ENCODE measurements around the gene MGME1. TPM values are rescaled to one million over a fixed set of nuclear protein-coding genes. Genes with fewer than 3 reads are reported as not detected.
"Not testable (repeated sequence)": the region's sequence is repeated elsewhere in the genome, so short reads cannot be mapped to it uniquely, and the experiment has no call there.

MGME1 gene
- total RNA-seq, 1 donor from 2014 or later: 14.0 TPM

GRCh38 chr20:18018100-18018499 lies 49.3 kb downstream of the MGME1 start:
- DNase-seq (ENCODE audit: low read depth, low spot score): no peak

- no peak for DNase-seq (ENCODE audit: low read depth, low spot score)
Observed at GRCh38 chr20:18019068-18019467, 50.2 kb downstream of the MGME1 start.

- DNase-seq (ENCODE audit: low read depth, low spot score): no peak
Observed at GRCh38 chr20:18020931-18021330, 52.1 kb downstream of the MGME1 start.

GRCh38 chr20:18024606-18025127 lies 55.8 kb downstream of the MGME1 start:
- no peak for DNase-seq (ENCODE audit: low read depth, low spot score)

- DNase-seq (ENCODE audit: low read depth, low spot score): not testable (repeated sequence)
Observed at GRCh38 chr20:18027011-18027410, 58.2 kb downstream of the MGME1 start.

- no peak for DNase-seq (ENCODE audit: low read depth, low spot score)
Observed at GRCh38 chr20:18030020-18030419, 61.2 kb downstream of the MGME1 start.

GRCh38 chr20:18031050-18031449 lies 62.2 kb downstream of the MGME1 start:
- no peak for DNase-seq (ENCODE audit: low read depth, low spot score)

GRCh38 chr20:18031888-18032509 lies 63.2 kb downstream of the MGME1 start:
- DNase-seq (ENCODE audit: low read depth, low spot score): no peak

- DNase-seq (ENCODE audit: low read depth, low spot score): no peak
Observed at GRCh38 chr20:18032977-18033892, 64.4 kb downstream of the MGME1 start.

GRCh38 chr20:18034039-18034438 lies 65.2 kb downstream of the MGME1 start:
- DNase-seq (ENCODE audit: low read depth, low spot score): no peak

GRCh38 chr20:18039063-18039462 lies 70.2 kb downstream of the MGME1 start:
- DNase-seq (ENCODE audit: low read depth, low spot score): no peak

Other genes with a start within 250 kb of the MGME1 start
- gene SNX5, start 224 bp upstream of the MGME1 start, total RNA-seq: 111 and 123 TPM in 2 replicates
- gene OVOL2, start 88.9 kb downstream of the MGME1 start, total RNA-seq: not detected in 2 replicates
- 10.4 and 11.5 TPM in 2 replicates for gene KAT14, start 168.8 kb downstream of the MGME1 start, total RNA-seq
- 10.2 and 11.8 TPM in 2 replicates for gene PET117, start 168.8 kb downstream of the MGME1 start, total RNA-seq

All from pulmonary artery endothelial cell (primary cell).